ENCODE data around the gene MEIS2. TPM values are rescaled to one million over a fixed set of nuclear protein-coding genes. Genes with fewer than 3 reads are reported as not detected.
A peak's percentile ranks its signal among the peaks of the same experiment; 100 is the strongest.

Gene MEIS2
- total and polyA plus RNA-seq, 2 donors (not counting 3 experiments of a cell fraction or from before 2014, with no cell fraction given) = 22.5 to 26.2 TPM

DNA sequence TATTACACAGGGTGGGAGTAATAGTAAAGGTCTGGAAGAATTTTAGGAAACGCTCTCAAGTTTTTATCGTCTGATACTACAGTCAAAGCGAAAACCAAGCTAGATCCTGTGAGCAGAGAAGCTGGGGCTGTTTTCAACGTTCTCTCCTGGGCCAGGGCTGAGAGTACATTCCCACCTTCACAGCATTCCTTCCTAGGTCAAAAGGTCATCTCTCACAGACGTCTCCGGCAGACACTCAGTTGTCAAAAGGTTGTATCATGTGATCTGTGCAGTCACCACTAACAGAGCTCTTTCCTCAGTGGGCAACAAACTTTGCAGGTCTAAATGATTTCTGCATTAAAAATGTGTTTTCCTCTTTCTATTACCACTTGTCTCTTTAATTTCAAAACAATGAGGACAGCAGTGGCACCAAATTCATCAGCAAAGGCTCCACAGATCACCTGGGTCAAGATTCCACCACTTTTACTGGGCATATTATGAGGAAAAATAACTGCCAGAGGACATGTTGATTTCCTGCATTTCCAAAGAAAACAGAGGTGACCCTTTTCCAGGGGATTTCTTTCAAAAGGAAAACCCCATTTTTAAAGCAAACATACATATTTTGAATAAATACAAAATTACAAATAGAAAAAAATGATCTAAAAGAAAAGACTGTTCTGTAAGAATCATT, 41.9 kb downstream of the MEIS2 start:
- Histone ChIP-seq H4K20me1 (replicated peaks; ENCODE audit: control insufficient read depth, extremely low read depth, insufficient read depth, low read length) (no peaks in the 10 kb centered on the region), H3K4me3 (replicated peaks in 1 of 3; ENCODE audit: insufficient read depth in 1 of 3, low read depth in 1 of 3, low read length in 3 of 3) (no peak overlapping the region), H3K9ac (replicated peaks; ENCODE audit: extremely low read depth, insufficient read depth, low read length) (peak overlapping the region; percentile 53), H3K27me3 (ENCODE audit: control insufficient read depth in 2 of 2, insufficient read depth in 2 of 2, low read length in 2 of 2) (no peaks in the 10 kb centered on the region), H3K9me1 (replicated peaks; ENCODE audit: control insufficient read depth, extremely low read depth, insufficient read depth, low read length) (no peaks in the 10 kb centered on the region), H3K27ac (ENCODE audit: insufficient read depth, low read depth, low read length) (peak overlapping the region; percentile 73), H3K4me2 (ENCODE audit: insufficient read depth, low read length) (peak overlapping the region; percentile 54), H3K4me1 (ENCODE audit: control insufficient read depth, extremely low read depth, insufficient read depth, low read length) (peaks cover 17% of the 10 kb centered on the region), H3K9me3 (replicated peaks; ENCODE audit: control insufficient read depth, insufficient read depth, low read length) (no peaks in the 10 kb centered on the region), H3K79me2 (ENCODE audit: control insufficient read depth, insufficient read depth, low read length) (no peaks in the 10 kb centered on the region), H2AFZ (ENCODE audit: low read depth, low read length) (peak overlapping the region; percentile 35), H3K36me3 (ENCODE audit: control insufficient read depth in 2 of 2, extremely low read depth in 1 of 2, insufficient read depth in 2 of 2, low read length in 2 of 2) (no peaks in the 10 kb centered on the region)
- TF ChIP-seq POLR2A (IDR thresholded peaks at IDR 0.05; ENCODE audit: low read depth, low read length) (no peak), JUN (IDR thresholded peaks at IDR 0.05; ENCODE audit: borderline replicate concordance, insufficient read depth, insufficient read length, low read depth) (no peak), EZH2 (IDR thresholded peaks at IDR 0.05; ENCODE audit: borderline replicate concordance, low read depth, low read length, severe bottlenecking) (no peak), MYC (IDR thresholded peaks at IDR 0.05; ENCODE audit: low read depth, low read length) (no peak), MAX (IDR thresholded peaks at IDR 0.05; ENCODE audit: insufficient read depth, insufficient read length) (no peak), GATA2 (IDR thresholded peaks at IDR 0.05; ENCODE audit: insufficient read depth, insufficient read length, low read depth, low read length) (no peak), FOS (IDR thresholded peaks at IDR 0.05; ENCODE audit: borderline replicate concordance, insufficient read depth, low read length) (no peak), POLR2AphosphoS5 (IDR thresholded peaks at IDR 0.05; ENCODE audit: insufficient read depth, low read depth, low read length) (no peak), CTCF (IDR thresholded peaks at IDR 0.05; ENCODE audit: extremely low read depth in 1 of 2, insufficient read depth in 1 of 2, low read depth in 1 of 2, low read length in 2 of 2) (no peak)
- no TSS peak for BruUV-seq (replicated peaks)
- DNase-seq (ENCODE audit: low read depth, low spot score) (peak; percentile 71), FAIRE-seq (peak; percentile 15)
- ChIA-PET CTCF (interaction anchor here (1.2 kb wide), 2 partner anchors 10 kb away, joined by 3 to 4 read pairs; no protein-coding TSS in a partner anchor), POLR2A (no interaction called here)
- intact Hi-C loops (cut with micrococcal nuclease) (loop anchor here (1.0 kb wide), 1 partner anchor 40 kb away; no protein-coding TSS in a partner anchor), dilution Hi-C loops (cut with MboI; ENCODE audit: extremely low pct_ligation_motif_present, low sequenced_read_pairs) (no loop called here)
